GM21526 (cell line): ENCODE results near the gene TMEM219.
"Not testable (repeated sequence)": the region's sequence is repeated elsewhere in the genome, so short reads cannot be mapped to it uniquely, and the experiment has no call there.

Experiments used
- ATAC-seq: cut with Tn5 transposase; IDR thresholded peaks from one replicate; pipeline ENCODE4 v1.9.1; 2021; ENCODE audit warnings: moderate library complexity; ENCODE audit not compliant: unreplicated experiment, low FRiP score

TMEM219 gene, protein sequence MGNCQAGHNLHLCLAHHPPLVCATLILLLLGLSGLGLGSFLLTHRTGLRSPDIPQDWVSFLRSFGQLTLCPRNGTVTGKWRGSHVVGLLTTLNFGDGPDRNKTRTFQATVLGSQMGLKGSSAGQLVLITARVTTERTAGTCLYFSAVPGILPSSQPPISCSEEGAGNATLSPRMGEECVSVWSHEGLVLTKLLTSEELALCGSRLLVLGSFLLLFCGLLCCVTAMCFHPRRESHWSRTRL

DNA sequence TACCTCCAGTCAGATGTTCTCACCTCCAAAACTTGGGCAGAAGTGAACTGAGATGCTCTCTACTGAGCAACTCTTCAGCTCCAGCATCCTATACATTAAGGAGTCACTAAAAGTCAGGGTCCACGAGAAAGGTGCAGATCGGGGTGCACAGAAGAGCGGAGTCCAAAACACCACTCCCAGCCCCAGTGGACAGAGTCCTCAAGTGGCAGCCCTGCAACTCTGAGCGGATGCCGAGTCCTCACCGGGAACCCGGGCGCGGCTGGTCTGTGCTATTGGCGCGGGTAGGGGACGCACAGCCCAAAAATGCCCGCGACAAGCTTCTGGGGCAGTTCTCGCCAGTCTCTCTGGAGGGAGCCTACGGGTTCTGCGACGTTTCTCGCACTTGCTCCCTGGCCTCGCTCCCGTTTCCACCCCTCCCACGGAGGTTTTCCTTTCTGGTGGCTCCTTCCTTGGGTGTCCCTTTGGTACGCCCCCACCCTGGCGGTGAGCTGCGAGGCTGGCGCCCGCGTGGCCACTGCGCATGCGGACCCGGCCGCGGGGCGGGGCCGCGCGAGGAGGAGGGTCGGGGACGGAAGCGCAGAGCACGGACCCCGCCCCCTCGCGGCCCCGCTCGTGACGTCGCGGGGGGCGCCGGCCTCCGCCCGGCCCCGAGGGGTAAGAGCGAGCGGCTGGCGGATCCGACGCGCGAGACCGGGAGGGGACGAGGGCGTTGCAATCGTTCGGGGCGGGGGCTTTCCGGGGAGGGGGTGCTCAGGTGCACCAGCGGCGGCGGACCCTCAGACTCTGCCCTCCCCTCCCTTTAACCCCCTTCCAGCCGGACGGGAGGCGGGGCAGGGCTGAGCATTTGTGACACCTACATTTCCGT, at the start of gene TMEM219:
TMEM219 (plus strand) TSS at position 601 of the 865 bp plus-strand sequence. CDS start 1,065 bp downstream, outside the sequence.
- peak; percentile 79 for ATAC-seq

DNA sequence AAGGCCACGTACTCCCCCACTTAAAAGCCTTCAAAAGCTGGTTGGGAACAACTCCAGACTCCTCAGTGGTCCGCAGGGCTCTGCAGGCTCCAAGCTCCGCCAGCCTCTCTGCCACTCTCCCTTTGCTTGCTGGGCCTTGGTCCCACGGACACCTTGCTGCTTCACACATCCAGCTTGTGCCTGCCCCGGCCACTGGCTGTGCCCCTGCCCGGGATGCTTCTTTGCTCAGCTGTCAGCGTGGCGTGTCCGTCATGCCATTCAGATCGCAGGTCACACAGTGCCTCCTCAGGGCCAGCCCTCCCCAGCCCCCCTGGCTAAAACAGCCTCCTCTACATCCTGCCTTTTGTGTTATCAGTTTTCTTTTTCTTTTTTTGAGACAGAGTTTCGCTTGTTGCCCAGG, 49.8 kb upstream of the TMEM219 start:
- no peak for ATAC-seq

DNA sequence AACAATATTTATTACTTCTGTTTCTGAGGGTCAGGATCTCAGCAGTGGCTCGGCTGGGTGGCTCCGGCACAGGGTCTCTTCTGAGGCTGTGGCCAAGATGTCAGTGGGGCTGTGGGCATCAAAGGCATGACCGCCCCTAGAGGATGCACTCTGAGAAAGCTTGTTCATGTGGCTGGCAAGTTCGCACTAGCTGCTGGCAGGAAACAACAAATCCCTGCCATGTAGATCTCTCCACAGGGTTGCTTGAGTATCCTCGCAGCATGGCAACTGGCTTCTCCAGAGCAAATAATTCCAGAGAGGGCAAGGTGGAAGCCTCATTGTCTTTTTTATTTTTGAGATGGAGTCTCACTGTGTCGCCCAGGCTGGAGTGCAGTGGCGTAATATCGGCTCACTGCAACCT, 48.4 kb upstream of the TMEM219 start:
- ATAC-seq = no peak

DNA sequence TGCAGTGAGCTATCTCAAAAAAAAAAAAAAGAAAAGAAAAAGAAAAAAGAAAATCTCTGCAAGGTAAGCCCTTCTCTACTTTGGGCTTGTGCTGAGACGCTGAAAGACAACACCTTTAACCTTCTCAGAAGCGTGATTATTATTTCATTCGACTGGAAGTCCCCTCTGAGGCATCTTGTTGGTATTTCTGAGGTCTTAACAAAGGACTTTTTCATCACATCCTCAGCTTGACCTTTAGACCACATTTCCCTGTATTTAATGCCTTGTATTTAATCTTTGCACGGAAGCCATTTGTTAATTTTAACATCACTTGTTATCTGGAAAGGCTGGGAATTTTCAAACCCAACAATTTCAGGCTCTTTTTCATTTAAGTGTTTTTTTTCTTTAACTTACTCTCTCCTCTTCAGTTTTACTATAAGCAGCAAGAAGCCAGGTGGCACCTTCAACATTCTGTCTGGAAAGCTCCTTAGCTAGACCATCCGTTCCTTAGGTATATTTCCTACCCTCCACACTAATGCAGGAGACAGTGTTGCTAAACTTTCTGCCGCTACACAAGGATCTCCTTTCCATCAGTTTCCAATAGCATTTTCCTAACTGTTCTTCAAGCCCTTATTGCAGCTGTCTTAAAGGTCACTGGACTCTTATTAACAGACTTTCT, 46.2 kb upstream of the TMEM219 start:
- no peak for ATAC-seq

DNA sequence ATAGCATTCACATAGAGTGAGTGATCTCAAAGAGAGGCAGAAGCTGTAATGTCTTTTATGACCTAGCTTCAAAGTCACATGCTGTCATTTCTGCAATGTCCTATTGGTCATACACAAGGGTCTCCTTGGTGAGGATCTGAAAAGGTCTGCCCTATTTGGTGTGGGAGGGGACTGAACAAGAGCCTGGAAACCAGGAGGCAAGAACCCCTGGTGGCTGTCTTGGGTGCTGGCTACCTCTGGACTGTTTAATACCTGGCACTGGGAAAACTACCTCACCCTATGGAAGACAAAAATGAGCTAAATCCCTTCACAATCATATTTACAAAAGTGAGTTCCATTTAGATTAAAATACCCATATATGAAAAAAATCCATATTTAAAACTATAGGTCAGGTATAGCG, 44.9 kb upstream of the TMEM219 start:
- no peak for ATAC-seq

DNA sequence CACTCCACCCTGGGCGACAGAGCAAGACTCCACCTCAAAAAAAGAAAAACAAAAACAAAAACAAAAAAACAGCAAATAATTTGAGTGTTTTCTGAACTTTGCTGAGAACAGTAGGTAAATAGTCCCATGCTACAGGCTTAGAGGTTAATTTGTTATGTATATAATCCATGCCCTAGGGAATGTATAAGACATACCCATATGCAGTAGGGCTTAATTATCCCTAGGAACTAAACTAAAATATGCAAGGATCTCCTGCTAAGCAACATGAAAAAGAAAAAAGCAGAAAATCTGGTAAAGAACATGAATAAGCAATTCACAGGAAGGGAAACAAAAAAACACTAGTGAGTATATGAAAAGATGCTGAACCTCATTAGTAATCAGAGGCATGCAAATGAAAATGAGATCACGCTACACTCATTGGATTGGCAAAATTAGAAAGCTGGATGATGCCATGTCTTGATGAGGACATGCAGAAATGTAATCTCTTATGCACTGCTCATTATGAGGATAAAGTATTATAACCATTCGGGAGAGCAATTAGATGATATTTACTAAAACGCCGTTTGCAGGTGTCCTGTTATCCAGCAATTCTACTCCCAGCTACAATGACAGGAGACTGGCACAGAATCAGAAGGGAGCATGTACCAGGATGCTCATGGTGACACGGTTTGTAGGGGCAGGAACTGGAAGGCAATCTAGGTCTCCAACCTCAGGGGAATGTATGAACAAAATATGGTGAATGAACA, 41.4 kb upstream of the TMEM219 start:
- ATAC-seq = no peak

DNA sequence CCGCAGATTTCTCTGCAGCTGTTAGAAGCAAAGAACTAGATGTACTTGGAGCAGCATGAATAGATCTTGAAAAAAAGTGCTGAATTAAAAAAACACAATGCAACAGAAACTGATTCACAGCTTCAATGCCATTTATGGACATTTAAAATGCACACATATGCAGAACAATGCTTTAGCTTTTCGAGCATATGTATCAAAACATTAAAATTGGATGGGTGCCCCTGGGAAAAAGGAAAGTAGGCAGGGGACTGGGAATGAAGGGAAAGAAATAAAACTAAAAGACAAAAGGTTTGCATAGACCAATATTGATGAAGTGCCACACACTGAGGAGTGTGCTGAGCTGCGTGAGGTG, 40.9 kb upstream of the TMEM219 start:
- ATAC-seq = no peak

DNA sequence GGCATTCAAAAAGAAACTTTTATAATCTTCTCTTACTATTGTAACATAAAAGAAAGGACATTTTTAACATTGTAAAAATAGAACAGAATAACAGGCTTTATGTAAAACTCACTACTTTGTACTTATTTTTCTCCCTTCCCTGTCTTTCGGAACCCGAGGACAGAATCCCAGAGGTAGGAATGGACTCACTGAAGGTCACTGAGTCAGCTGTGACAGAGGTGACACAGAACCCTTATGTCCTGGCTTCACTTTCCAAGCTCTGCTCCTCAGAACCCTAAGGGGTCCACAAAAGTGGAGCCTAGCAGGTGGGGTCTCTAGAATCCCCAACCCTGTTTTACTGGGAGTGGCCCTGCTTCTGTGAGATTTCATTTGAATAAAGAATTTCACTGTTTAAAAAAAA, 39.6 kb upstream of the TMEM219 start:
- ATAC-seq = no peak

DNA sequence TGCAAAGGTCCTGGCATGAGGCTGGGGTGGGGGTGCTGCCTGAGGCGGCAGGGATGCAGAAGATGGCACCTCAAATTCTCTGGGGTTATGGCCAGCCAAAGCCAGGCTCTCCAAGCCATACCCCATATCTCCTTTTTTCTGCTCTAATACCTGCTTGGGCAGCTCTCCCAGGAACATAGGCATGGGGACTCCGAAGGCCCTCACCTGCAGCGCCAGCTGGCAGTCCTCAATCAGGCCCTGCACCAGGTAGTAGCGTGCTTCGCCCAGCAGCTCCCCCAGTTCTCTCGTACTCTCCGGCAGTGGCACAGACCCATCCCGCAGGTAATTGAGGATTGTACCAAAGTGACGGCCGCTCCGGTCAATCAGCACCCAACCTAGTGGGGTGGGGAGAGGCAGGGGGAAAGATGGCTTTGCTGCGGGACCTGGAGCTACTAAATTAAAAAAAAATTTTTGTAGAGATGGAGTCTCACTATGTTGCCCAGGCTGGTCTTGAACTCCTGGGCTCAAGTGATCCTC, 38.8 kb upstream of the TMEM219 start:
- no peak for ATAC-seq

DNA sequence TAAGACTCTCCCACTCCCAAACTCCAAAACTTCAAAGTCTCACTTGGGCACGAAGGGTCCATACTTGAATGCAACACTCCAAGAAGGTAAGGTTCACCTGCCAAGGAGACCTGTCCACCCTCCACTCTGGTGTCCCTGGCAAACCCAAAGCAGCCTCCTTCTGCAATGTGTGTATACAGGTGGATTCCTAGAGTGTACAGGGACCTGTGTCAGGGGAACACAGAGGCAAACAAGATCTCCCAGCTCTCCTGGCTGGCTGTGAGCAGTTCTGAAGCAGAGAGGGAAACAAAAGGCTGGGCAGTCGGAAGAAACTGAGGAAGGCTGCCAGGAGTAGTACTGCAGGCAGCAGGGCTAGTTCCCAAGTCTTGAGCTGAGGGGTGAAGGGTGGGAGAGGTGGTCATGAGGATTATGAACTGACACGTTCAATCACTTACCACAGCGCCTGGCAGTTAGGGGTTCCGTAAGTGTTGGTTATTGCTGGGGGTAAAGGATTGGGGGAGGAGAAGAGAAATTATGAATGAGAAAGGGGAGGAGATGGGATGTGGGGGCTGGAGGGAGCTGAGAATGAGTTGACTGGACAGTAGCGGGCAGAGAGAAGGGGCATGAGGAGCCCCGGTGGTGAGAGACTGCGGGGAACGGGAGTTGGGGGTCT, 36.6 kb upstream of the TMEM219 start:
- peak; percentile 4 for ATAC-seq

DNA sequence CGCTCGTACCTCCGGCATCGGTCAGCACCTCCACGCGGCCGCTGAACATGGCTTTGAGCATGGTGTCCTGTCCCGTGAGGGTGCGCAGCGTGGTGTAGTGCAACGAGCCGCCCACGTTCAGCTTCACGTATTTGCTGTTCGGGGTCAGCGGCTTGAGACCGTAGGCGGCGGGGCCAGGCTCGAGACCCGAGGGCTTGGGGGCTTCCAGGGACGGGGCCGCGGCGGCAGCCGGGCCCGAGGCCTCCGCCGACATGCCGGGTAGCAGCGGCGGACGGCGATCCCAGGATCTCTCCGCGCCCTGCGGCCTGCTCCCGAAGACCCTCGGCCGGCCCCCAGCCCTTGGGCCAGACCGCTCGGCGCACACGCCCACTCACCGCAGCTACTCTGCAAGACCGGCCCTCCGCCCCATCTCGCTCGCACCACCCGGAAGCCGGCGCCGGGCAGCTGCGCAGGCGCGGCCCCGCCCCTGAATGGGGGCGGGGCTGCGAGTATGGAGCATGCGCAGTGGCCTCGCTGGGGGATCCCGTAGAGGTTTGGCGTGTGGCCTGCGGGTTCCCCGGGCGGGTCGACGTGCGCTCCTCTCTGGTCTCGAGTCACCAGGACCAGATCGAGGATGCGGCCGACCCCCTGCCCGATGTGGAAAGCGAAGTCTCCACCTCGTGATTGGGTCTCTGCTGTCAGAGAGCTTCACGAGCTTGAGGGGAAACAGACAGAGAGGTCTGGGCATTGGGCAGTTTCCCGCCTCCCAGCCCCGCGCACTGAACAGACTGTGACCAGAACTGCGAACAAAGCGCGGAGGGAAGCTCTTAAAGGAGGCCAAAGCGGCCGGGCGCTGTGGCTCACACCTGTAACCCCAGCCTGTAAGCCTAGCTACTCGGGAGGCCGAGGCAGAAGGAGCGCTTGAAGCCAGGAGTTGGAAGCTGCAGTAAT, 35.8 kb upstream of the TMEM219 start, which contains the start of gene KCTD13:
KCTD13 (minus strand) TSS at position 446 of the 930 bp plus-strand sequence; CDS start at position 253, 193 bp downstream.
- peak; percentile 69 for ATAC-seq

DNA sequence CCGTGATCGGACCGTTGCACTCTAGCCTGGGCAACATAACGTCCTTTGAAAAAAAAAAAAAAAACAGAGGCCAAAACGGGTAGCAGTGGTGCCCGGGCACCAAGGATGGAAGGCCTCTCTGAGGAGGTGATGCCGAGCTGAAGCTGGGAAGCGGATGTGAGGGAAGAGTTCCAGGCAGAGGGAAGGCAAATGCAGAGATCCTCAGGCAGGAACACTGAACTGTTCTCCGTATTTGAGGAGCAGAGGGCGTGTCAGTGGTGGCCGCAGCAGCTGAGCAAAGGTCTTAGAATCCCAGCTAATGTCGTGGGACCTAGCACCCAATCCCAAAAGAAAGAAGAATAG, 35.2 kb upstream of the TMEM219 start:
- peak; percentile 18 for ATAC-seq

DNA sequence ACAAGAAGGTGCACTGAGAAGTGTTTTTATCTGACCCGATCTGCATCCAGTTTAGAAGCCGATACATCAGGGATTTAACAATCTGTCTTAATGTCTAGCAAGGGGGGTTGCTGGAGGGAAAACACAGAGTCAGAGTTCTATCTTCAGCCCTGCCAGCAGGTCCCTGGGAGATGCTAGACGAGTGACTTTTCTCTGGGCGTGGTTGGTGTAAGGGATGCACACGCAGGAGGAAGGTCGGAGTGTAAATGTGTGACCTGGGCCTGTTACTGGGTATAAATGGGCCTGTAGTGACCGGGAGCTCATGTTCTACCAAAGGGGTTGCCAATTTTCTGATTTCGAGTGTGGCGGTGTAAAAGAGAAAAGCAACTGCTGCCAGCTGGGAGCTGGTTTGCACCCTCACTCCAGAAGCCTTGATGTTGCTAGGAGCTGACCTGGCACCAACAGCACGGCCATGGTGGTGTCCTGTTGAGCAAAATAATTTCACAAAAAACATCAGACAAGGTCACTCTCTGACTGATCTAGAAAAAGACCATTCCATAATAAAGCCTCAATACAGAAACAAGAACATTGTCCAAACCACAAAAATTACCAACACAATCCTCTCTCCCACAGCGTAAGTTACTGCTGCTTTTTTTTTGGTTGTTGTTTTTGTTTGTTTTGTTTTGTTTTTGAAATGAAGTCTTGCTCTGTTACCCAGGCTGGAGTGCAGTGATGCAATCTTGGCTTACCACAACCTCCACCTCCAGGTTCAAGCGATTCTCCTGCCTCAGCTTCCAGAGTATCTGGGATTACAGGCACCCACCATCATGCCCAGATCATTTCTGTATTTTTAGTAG, 34.6 kb upstream of the TMEM219 start:
- no peak for ATAC-seq

DNA sequence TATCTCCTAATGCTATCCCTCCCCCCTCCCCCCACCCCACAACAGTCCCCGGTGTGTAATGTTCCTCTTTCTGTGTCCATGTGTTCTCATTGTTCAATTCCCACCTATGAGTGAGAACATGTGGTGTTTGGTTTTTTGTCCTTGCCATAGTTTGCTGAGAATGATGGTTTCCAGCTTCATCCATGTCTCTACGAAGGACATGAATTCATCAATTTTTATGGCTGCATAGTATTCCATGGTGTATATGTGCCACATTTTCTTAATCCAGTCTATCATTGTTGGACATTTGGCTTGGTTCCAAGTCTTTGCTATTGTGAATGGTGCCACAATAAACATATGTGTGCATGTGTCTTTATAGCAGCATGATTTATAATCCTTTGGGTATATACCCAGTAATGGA, 30.1 kb upstream of the TMEM219 start:
- not testable (repeated sequence) for ATAC-seq

DNA sequence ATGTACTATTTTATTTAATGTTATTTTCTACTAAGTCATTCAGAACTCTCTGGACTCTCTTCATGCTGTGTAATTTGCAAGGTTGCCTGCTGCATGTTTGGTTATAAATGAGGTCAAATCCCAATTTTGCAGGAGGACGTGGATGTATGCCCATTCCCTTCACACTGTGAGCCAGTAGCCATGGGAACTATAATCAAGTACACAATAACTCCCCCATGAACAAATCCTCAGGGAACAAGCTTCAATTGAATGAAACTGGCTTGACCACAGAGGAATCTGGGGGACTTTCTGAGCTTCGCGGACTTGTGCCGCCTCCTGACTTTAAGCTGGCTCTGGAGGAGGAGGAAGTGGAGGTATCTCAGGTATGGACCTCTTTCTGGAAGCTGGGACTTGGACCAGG, 21.2 kb upstream of the TMEM219 start:
- ATAC-seq = no peak

DNA sequence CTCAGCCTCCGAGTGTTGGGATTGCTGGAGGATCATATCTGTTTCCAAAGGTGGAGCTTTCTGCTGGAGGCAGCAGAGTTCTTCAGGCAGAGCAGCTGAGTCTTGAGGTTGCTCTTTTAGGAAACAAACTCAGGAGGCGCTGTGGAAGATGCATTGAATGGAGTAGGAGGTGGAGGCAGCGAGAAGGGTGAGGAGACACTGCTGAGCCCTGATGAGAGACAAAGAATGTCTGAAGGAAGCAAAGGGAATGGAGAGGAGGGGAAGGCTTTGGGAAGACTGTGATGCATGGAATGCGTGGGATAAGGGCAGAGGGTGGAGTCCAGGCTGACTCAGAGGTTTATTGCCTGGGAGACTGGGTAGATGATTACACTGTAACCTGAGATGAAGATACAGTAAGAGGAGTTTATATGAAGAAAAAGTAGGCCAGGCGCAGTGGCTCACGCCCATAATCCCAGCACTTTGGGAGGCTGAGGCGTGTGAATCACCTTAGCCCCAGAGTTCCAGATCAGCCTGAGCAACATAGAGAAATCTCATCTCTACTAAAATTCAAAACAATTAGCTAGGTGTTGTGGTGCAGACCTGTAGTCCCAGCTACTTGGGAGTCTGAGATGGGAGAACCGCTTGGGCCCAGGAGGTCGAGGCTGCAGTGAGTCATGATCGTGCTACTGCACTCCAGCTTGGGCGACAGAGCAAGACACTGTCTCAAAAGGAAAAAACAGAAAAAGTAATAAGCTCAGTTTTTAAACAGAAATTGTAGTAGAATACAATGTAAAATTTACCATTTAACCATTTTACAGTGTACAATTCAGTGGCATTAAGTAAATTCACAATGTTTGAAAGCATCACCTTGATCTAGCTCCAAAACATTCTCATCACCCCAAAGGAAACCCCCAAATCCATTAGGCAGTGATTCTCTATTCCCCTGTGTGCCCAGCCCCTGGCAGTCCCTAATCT, 17.8 kb upstream of the TMEM219 start:
- no peak for ATAC-seq

DNA sequence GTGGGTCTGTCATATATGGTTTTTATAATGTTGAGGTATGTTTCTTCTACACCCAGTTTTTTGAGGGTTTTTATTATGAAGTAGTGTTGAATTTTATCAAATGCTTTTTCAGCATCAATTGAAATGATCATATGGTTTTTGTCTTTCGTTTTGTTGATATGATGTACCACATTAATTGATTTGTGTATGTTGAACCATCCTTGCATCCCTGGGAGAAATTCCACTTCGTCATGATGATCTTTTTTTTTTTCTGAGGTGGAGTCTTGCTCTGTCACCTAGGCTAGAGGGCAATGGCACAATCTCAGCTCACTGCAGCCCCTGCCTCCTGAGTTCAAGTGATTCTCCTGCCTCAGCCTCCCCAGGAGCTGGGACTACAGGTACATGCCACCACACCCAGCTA, 14.0 kb upstream of the TMEM219 start:
- ATAC-seq = no peak
